ENCODE measurements around the gene SRP9.
A peak's percentile ranks its signal among the peaks of the same experiment; 100 is the strongest.
"Not testable (repeated sequence)": the region's sequence is repeated elsewhere in the genome, so short reads cannot be mapped to it uniquely, and the experiment has no call there.

Gene SRP9

DNA sequence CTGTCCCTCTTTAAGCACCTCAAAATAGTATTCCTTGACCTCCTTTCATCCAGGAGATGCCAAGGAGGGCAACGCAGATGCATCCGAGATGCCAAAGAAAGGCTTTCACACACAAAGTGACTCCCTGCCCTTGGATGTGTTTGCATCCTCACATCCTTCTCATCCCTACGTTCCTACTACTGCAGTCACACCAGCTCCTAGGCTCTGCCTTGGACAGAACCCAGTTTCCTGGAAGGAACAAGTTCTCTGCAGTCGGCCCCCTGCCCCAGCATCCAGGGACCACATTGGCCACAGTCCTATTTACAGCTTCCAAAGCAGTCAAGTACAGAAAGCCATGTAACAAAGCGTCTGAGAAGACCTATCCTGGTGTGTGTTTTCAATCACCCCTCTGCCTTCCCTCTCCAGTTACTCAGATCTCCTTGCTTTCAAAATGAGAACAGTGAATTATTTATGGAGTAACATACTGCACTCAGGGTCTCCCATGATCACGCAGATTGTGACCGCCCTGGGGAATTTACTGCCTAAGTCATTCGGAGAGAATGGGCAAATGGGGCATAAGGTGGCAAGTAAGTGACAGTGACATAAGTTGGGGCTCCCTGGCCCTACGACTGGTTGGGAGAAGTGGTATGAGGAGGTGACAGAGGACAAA is 21.8 kb upstream of the SRP9 start:
- Histone ChIP-seq H3K4ac (ENCODE audit: low read depth in 1 of 2, low read length in 2 of 2) (no peak overlapping the region), H3K9ac (ENCODE audit: low read length) (peak overlapping the region; percentile 70), H3K14ac (ENCODE audit: low read length in 2 of 2) (peak overlapping the region in 1 of 2 experiments; percentile 74), H2BK12ac (ENCODE audit: low read length in 2 of 2) (peak overlapping the region; percentile 59 to 61), H3K79me1 (replicated peaks; ENCODE audit: low read length, poor library complexity, severe bottlenecking) (no peaks in the 10 kb centered on the region), H3K27me3 (ENCODE audit: control insufficient read depth in 1 of 2, insufficient read depth in 1 of 2, low read length in 2 of 2) (peaks cover 4 to 9% of the 10 kb centered on the region in 2 experiments), H2BK15ac (ENCODE audit: low read depth, poor library complexity, severe bottlenecking) (peak overlapping the region; percentile 49), H3K4me3 (ENCODE audit: insufficient read depth in 1 of 2, low read depth in 1 of 2, low read length in 2 of 2) (peak overlapping the region in 1 of 2 experiments; percentile 9), H3K4me2 (ENCODE audit: low read length, poor library complexity, severe bottlenecking) (no peak overlapping the region), H3K9me3 (ENCODE audit: control insufficient read depth, low read length) (no peaks in the 10 kb centered on the region), H2BK5ac (ENCODE audit: low read depth, low read length, poor library complexity, severe bottlenecking) (no peak overlapping the region), H3K23ac (ENCODE audit: low read length in 2 of 2) (no peak overlapping the region), H3K4me1 (ENCODE audit: control insufficient read depth, insufficient read depth, low read depth, low read length) (peaks cover 19% of the 10 kb centered on the region), H2BK120ac (ENCODE audit: low read depth, low read length) (no peak overlapping the region), H2AFZ (ENCODE audit: low read depth, low read length) (no peak overlapping the region), H4K8ac (ENCODE audit: low read length) (peak overlapping the region; percentile 47), H2AK5ac (ENCODE audit: low read length, severe bottlenecking) (peak overlapping the region; percentile 69), H3K18ac (ENCODE audit: low read depth in 1 of 2, low read length in 2 of 2) (peak overlapping the region; percentile 28 to 60), H4K91ac (ENCODE audit: low read length) (no peak overlapping the region), H3K27ac (ENCODE audit: low read length, poor library complexity, severe bottlenecking) (no peak overlapping the region), H3K36me3 (ENCODE audit: control insufficient read depth in 1 of 2, insufficient read depth in 2 of 2, low read depth in 1 of 2, low read length in 2 of 2) (no peaks in the 10 kb centered on the region)
- DNase-seq = no peak
- WGBS = 88% methylated on average over 9 of the region's 9 CpGs

DNA sequence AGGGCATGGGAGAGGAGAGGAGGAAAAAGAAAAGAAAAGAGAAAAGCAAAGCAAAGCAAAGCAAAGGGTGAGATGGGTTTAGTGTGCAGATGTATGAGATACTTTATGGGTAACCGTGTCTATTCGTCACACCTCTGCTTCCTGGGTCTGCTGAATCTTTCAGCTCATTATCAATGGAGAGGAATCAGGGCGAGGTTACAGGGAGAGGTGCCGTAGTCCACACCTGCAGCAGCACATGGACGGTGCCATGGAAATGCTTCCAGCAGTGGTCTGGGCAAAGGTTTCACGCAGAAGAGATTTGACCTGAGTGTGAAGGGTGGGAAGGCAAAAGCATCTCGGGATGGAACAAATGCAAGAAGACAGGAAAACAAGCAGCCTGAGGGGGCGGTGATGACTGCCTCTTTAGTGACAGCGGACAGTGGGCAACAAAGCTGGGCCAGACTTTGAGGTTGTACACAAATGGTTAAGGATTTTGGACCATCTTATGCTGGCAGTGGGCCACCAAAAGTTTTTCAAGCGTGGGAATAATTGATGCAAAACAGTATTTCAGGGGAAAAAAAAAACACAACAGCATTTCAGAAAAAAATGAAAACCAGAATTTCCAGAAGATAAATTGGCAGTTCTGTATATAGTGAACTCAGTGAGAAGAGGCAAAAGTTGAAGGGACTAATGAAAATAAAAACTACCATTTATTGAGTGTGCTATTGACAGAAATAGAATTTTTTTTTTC is 19.5 kb upstream of the SRP9 start:
- Histone ChIP-seq H3K4me2 (ENCODE audit: low read length, poor library complexity, severe bottlenecking) (no peak overlapping the region), H3K18ac (ENCODE audit: low read depth in 1 of 2, low read length in 2 of 2) (peak overlapping the region in 1 of 2 experiments; percentile 35), H3K27me3 (ENCODE audit: control insufficient read depth in 1 of 2, insufficient read depth in 1 of 2, low read length in 2 of 2) (no peaks in the 10 kb centered on the region), H3K14ac (ENCODE audit: low read length in 2 of 2) (no peak overlapping the region), H4K91ac (ENCODE audit: low read length) (no peak overlapping the region), H2BK5ac (ENCODE audit: low read depth, low read length, poor library complexity, severe bottlenecking) (no peak overlapping the region), H2AK5ac (ENCODE audit: low read length, severe bottlenecking) (no peak overlapping the region), H3K9me3 (ENCODE audit: control insufficient read depth, low read length) (no peaks in the 10 kb centered on the region), H2BK12ac (ENCODE audit: low read length in 2 of 2) (peak overlapping the region in 1 of 2 experiments; percentile 54), H3K27ac (ENCODE audit: low read length, poor library complexity, severe bottlenecking) (no peak overlapping the region), H4K8ac (ENCODE audit: low read length) (no peak overlapping the region), H3K4me3 (ENCODE audit: insufficient read depth in 1 of 2, low read depth in 1 of 2, low read length in 2 of 2) (no peak overlapping the region), H2BK15ac (ENCODE audit: low read depth, poor library complexity, severe bottlenecking) (no peak overlapping the region), H3K4me1 (ENCODE audit: control insufficient read depth, insufficient read depth, low read depth, low read length) (peaks cover 24% of the 10 kb centered on the region), H2AFZ (ENCODE audit: low read depth, low read length) (no peak overlapping the region), H3K79me1 (replicated peaks; ENCODE audit: low read length, poor library complexity, severe bottlenecking) (no peaks in the 10 kb centered on the region), H2BK120ac (ENCODE audit: low read depth, low read length) (no peak overlapping the region), H3K4ac (ENCODE audit: low read depth in 1 of 2, low read length in 2 of 2) (no peak overlapping the region), H3K23ac (ENCODE audit: low read length in 2 of 2) (no peak overlapping the region), H3K36me3 (ENCODE audit: control insufficient read depth in 1 of 2, insufficient read depth in 2 of 2, low read depth in 1 of 2, low read length in 2 of 2) (no peaks in the 10 kb centered on the region), H3K9ac (ENCODE audit: low read length) (no peak overlapping the region)
- WGBS = 93% methylated on average over 9 of the region's 10 CpGs
- DNase-seq = no peak

DNA sequence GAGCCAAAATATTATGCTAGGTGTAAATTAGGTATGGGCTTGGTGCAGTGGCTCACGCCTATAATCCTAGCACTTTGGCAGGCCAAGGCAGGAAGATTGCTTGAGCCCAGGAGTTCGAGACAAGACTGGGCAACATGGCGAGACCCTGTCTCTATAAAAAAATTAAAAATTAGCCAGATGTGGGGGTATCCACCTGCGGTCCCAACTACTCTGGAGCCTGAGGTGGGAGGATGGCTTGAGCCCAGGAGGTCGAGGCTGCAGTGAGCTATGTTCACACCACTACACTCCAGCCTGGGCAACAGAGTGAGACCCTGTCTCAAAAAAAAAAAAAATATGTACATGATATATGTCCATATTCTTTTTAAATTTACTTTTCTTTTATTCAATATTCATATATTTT is 17.7 kb upstream of the SRP9 start:
- not testable (repeated sequence) for H3K79me1 ChIP-seq (replicated peaks; ENCODE audit: low read length, poor library complexity, severe bottlenecking); H3K4me2 ChIP-seq (ENCODE audit: low read length, poor library complexity, severe bottlenecking); H2BK5ac ChIP-seq (ENCODE audit: low read depth, low read length, poor library complexity, severe bottlenecking); H3K9me3 ChIP-seq (ENCODE audit: control insufficient read depth, low read length); H4K91ac ChIP-seq (ENCODE audit: low read length); H2AFZ ChIP-seq (ENCODE audit: low read depth, low read length); H3K27ac ChIP-seq (ENCODE audit: low read length, poor library complexity, severe bottlenecking); H3K9ac ChIP-seq (ENCODE audit: low read length); DNase-seq; H3K4me3 ChIP-seq (ENCODE audit: insufficient read depth in 1 of 2, low read depth in 1 of 2, low read length in 2 of 2); H4K8ac ChIP-seq (ENCODE audit: low read length); H3K36me3 ChIP-seq (ENCODE audit: control insufficient read depth in 1 of 2, insufficient read depth in 2 of 2, low read depth in 1 of 2, low read length in 2 of 2); H3K18ac ChIP-seq (ENCODE audit: low read depth in 1 of 2, low read length in 2 of 2); H3K14ac ChIP-seq (ENCODE audit: low read length in 2 of 2); H2BK15ac ChIP-seq (ENCODE audit: low read depth, poor library complexity, severe bottlenecking); H3K27me3 ChIP-seq (ENCODE audit: control insufficient read depth in 1 of 2, insufficient read depth in 1 of 2, low read length in 2 of 2); H2BK120ac ChIP-seq (ENCODE audit: low read depth, low read length); H2BK12ac ChIP-seq (ENCODE audit: low read length in 2 of 2); H3K4ac ChIP-seq (ENCODE audit: low read depth in 1 of 2, low read length in 2 of 2); H3K23ac ChIP-seq (ENCODE audit: low read length in 2 of 2); H2AK5ac ChIP-seq (ENCODE audit: low read length, severe bottlenecking)
- peaks cover 26% of the 10 kb centered on the region for H3K4me1 ChIP-seq (ENCODE audit: control insufficient read depth, insufficient read depth, low read depth, low read length)
- 93% methylated on average over 3 of the region's 5 CpGs for WGBS

DNA sequence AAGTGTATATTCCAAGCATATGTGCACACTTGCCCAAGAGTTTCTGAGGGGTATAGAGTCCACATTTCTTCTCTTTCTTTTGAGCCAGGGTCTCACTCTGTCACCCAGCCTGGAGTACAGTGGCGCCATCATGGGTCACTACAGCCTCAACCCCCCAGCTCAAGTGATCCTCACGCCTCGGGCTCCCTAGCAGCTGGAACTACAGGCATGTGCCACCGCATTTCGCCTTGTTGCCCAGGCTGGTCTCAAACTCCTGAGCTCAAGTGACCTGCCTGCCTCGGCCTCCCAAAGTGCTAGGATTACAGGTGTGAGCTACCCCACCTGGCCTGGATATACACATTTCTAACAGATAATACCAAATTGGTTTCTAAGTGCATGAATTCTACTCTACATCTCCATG is 17.1 kb upstream of the SRP9 start:
- H4K91ac ChIP-seq (ENCODE audit: low read length) = no peak overlapping the region
- no peak for DNase-seq
- 97% methylated on average over 6 of the region's 6 CpGs for WGBS
- no peak overlapping the region for H2BK120ac ChIP-seq (ENCODE audit: low read depth, low read length)
- H3K36me3 ChIP-seq (ENCODE audit: control insufficient read depth in 1 of 2, insufficient read depth in 2 of 2, low read depth in 1 of 2, low read length in 2 of 2) = no peaks in the 10 kb centered on the region
- H3K9me3 ChIP-seq (ENCODE audit: control insufficient read depth, low read length) = no peaks in the 10 kb centered on the region
- peak overlapping the region in 1 of 2 experiments; percentile 55 for H3K4ac ChIP-seq (ENCODE audit: low read depth in 1 of 2, low read length in 2 of 2)
- H3K9ac ChIP-seq (ENCODE audit: low read length) = no peak overlapping the region
- no peak overlapping the region for H3K4me3 ChIP-seq (ENCODE audit: insufficient read depth in 1 of 2, low read depth in 1 of 2, low read length in 2 of 2)
- H2BK5ac ChIP-seq (ENCODE audit: low read depth, low read length, poor library complexity, severe bottlenecking) = no peak overlapping the region
- H2BK12ac ChIP-seq (ENCODE audit: low read length in 2 of 2) = peak overlapping the region in 1 of 2 experiments; percentile 54
- no peak overlapping the region for H4K8ac ChIP-seq (ENCODE audit: low read length)
- no peaks in the 10 kb centered on the region for H3K79me1 ChIP-seq (replicated peaks; ENCODE audit: low read length, poor library complexity, severe bottlenecking)
- no peaks in the 10 kb centered on the region for H3K27me3 ChIP-seq (ENCODE audit: control insufficient read depth in 1 of 2, insufficient read depth in 1 of 2, low read length in 2 of 2)
- H3K27ac ChIP-seq (ENCODE audit: low read length, poor library complexity, severe bottlenecking) = no peak overlapping the region
- H3K18ac ChIP-seq (ENCODE audit: low read depth in 1 of 2, low read length in 2 of 2) = peak overlapping the region in 1 of 2 experiments; percentile 48
- no peak overlapping the region for H3K23ac ChIP-seq (ENCODE audit: low read length in 2 of 2)
- no peak overlapping the region for H3K14ac ChIP-seq (ENCODE audit: low read length in 2 of 2)
- no peak overlapping the region for H2BK15ac ChIP-seq (ENCODE audit: low read depth, poor library complexity, severe bottlenecking)
- no peak overlapping the region for H2AFZ ChIP-seq (ENCODE audit: low read depth, low read length)
- H3K4me2 ChIP-seq (ENCODE audit: low read length, poor library complexity, severe bottlenecking) = no peak overlapping the region
- no peak overlapping the region for H2AK5ac ChIP-seq (ENCODE audit: low read length, severe bottlenecking)
- H3K4me1 ChIP-seq (ENCODE audit: control insufficient read depth, insufficient read depth, low read depth, low read length) = peaks cover 23% of the 10 kb centered on the region
